Ishikawa (cell line): Measurements from ENCODE around the gene CNOT2.

Experiments
- CREB1 ChIP-seq: IDR thresholded peaks from 2 replicates; pipeline ENCODE4 v1.6.1; 2012; ENCODE audit warnings: low read depth
- EGR1 ChIP-seq: IDR thresholded peaks from 2 replicates; pipeline ENCODE4 v1.6.1; 2012
- EP300 ChIP-seq: IDR thresholded peaks from 2 replicates; pipeline ENCODE4 v1.6.1; 2012; ENCODE audit warnings: borderline replicate concordance
- FOXM1 ChIP-seq: IDR thresholded peaks from 2 replicates; pipeline ENCODE4 v1.6.1; 2012; ENCODE audit warnings: low read depth, borderline replicate concordance
- MAX ChIP-seq: IDR thresholded peaks from 2 replicates; pipeline ENCODE4 v1.6.1; 2012
- NFIC ChIP-seq: IDR thresholded peaks from 2 replicates; pipeline ENCODE4 v1.6.1; 2012
- RAD21 ChIP-seq: IDR thresholded peaks from 2 replicates; pipeline ENCODE4 v1.6.1; 2012; ENCODE audit warnings: low read depth
- TAF1 ChIP-seq: IDR thresholded peaks from 2 replicates; pipeline ENCODE4 v1.6.1; 2012; ENCODE audit warnings: low read depth, mild to moderate bottlenecking
- TCF12 ChIP-seq: IDR thresholded peaks from 2 replicates; pipeline ENCODE4 v1.6.1; 2012; ENCODE audit warnings: low read depth
- TEAD4 ChIP-seq: IDR thresholded peaks from 2 replicates; pipeline ENCODE4 v1.6.1; 2012
- YY1 ChIP-seq: IDR thresholded peaks from 2 replicates; pipeline ENCODE4 v1.6.1; 2012; ENCODE audit warnings: low read depth
- ZBTB7A ChIP-seq: IDR thresholded peaks from 2 replicates; pipeline ENCODE4 v1.6.1; 2012; ENCODE audit warnings: low read depth
- TF ChIP-seq, protein P1 (sequence below): IDR thresholded peaks from 2 replicates; pipeline ENCODE4 v1.6.1; 2012

CNOT2 gene

GRCh38 chr12:70399311-70399710 lies 156.1 kb downstream of the CNOT2 start:
- no peak for TF ChIP-seq TEAD4
- TF ChIP-seq, protein P1, sequence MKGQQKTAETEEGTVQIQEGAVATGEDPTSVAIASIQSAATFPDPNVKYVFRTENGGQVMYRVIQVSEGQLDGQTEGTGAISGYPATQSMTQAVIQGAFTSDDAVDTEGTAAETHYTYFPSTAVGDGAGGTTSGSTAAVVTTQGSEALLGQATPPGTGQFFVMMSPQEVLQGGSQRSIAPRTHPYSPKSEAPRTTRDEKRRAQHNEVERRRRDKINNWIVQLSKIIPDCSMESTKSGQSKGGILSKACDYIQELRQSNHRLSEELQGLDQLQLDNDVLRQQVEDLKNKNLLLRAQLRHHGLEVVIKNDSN, result no peak
- TF ChIP-seq ZBTB7A, result no peak
- no peak for TF ChIP-seq EGR1
- no peak for TF ChIP-seq EP300

DNA sequence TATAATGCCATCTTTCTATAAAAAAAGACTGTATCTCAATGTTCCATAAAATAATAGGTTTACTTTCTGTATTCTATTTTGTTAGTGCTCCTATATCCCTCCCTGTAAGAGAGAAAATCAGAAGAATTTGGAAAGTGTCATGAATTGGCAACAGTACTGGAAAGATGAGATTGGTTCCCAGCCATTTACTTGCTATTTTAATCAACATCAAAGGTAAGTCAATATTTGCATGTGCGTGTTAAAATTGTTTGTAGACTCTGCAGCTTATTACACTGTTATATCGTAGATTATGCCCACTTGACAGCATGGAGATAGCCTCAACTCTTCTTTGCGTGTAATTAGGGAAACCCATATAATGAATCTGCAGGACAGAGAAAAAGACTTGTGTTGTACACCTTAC lies 156.9 kb downstream of the CNOT2 start:
- TF ChIP-seq FOXM1 (no peak), YY1 (no peak), NFIC (no peak), TEAD4 (no peak), EP300 (no peak)

DNA sequence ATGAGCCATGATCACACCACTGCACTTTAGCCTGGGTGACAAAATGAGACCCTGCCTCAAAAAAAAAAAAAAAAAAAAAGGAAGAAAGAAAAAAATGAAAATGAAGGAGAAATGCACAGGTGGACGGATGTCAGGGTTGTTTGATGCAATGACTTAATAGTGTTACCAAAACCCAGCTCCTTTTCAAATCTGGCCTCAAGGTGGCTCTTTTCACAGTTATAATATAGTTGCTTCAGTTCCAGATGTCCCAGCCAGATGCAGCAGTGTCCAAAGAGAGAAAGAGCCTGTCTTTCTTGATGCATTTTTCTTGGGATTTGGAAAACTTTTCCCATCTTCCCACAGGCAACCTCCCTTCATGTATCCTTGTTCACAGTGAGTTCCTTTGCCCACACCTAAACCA lies 159.4 kb downstream of the CNOT2 start:
- no peak for TF ChIP-seq TAF1
- TF ChIP-seq TCF12, result no peak
- no peak for TF ChIP-seq NFIC
- TF ChIP-seq CREB1, result no peak

DNA sequence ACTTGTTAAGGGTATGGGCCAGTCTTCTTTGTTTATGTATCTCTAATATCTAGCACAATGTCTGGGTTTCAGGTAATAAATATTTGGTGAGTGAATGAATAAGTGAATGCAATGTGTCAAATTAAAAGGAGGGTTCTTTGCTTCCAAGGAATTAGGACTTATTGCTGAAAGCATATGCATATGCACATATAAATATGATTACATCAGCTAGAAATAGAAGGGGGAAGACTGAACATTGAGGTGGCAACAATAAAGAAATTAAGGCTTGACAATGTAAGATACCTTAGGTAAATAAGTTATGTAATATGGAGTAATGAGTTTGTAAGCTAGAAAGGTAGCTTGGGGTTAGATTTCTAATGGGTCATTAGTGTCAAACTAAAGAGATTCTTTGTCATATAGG lies 160.6 kb downstream of the CNOT2 start:
- TF ChIP-seq EGR1 (no peak), YY1 (no peak), TAF1 (no peak), TCF12 (no peak), NFIC (no peak), RAD21 (no peak), MAX (no peak)
- TF ChIP-seq, protein P1, result no peak
